BE2C (cell line): Measurements from ENCODE around the gene CNGA1. TPM values are rescaled to one million over a fixed set of nuclear protein-coding genes. Genes with fewer than 3 reads are reported as not detected.

Experiments
- DNase-seq: peaks from one replicate; pipeline ENCODE4 v3.0.0-alpha.2; 2020
- H3K27me3 ChIP-seq: fragments of 250-450 bp; sonication (Bioruptor Pico); 2 replicates; pipeline ENCODE4 v1.5.1; 2020; ENCODE audit warnings: mild to moderate bottlenecking
- H3K36me3 ChIP-seq: fragments of 250-450 bp; sonication (Bioruptor Pico); 2 replicates; pipeline ENCODE4 v1.5.1; 2020; ENCODE audit warnings: mild to moderate bottlenecking
- H3K4me1 ChIP-seq: fragments of 250-450 bp; sonication (Bioruptor Pico); 2 replicates; pipeline ENCODE4 v1.5.1; 2020
- H3K4me3 ChIP-seq: 2 replicates; pipeline ENCODE4 v1.5.1; 2011; ENCODE audit warnings: low read depth, low read length
- H3K9me3 ChIP-seq: fragments of 250-450 bp; sonication (Bioruptor Pico); 2 replicates; pipeline ENCODE4 v1.5.1; 2020
- CTCF ChIP-seq: IDR thresholded peaks from 2 replicates; pipeline ENCODE4 v1.5.1; 2012; ENCODE audit warnings: mild to moderate bottlenecking, low read depth, low read length
- polyA plus RNA-seq: library from polyadenylated mRNA; unstranded; fragments of >200 nt; gene quantifications from one replicate; pipeline ENCODE4 v1.2.1, GENCODE V29; 2012; ENCODE audit warnings: low read depth, missing spikeins; ENCODE audit not compliant: insufficient read length, insufficient read depth

Gene CNGA1
- polyA plus RNA-seq, result not detected

- H3K4me3 ChIP-seq, result peak within 1 kb of the TSS; percentile 68
- TF ChIP-seq CTCF, result peak; percentile 31
- H3K4me1 ChIP-seq, result no peaks in the 10 kb centered on the region
- peak; percentile 90 for DNase-seq
- no peaks in the 10 kb centered on the region for H3K36me3 ChIP-seq
- H3K27me3 ChIP-seq, result peaks cover 23% of the 10 kb centered on the region
- no peaks in the 10 kb centered on the region for H3K9me3 ChIP-seq
Measured at GRCh38 chr4:48016141-48017107, at the start of gene CNGA1, which contains the start of gene NIPAL1. Gene CNGA1 (minus strand): TSS chr4:48016681. CDS start chr4:47952689, 63,992 bp downstream. Gene NIPAL1 (plus strand): TSS chr4:48016772. CDS start chr4:48016840, 68 bp downstream.

- no peak for DNase-seq
Measured at GRCh38 chr4:48065587-48066052, 49.1 kb upstream of the CNGA1 start.

DNA sequence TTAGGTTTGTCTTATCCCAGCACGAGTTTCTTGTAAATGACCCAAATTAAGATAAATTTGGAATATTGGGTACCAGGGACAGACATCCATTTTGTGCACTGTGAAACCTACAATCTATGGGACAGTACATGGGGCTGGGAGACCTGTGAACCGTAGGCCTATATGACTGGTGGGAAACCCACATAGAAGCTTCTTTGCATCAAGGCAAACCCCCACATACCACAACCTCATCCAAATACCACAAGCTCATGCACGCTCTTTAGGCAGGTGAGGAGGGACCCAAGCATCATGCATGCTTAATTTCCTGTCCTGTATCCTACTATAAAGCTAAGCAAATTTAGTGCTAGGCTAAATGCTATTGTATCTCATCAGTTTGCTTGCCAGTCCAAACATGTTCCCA, 47.9 kb upstream of the CNGA1 start:
- peaks cover 23% of the 10 kb centered on the region for H3K27me3 ChIP-seq
- no peak for TF ChIP-seq CTCF
- H3K4me3 ChIP-seq, result no peak overlapping the region
- H3K36me3 ChIP-seq, result no peaks in the 10 kb centered on the region
- H3K4me1 ChIP-seq, result no peaks in the 10 kb centered on the region
- no peaks in the 10 kb centered on the region for H3K9me3 ChIP-seq
- no peak for DNase-seq

More at GRCh38 chr4:48065587-48066052, 49.1 kb upstream of the CNGA1 start:
- Histone ChIP-seq H3K36me3 (no peaks in the 10 kb centered on the region), H3K9me3 (no peaks in the 10 kb centered on the region), H3K27me3 (peaks cover 23% of the 10 kb centered on the region), H3K4me3 (no peak overlapping the region), H3K4me1 (no peaks in the 10 kb centered on the region)
- no peak for TF ChIP-seq CTCF

DNA sequence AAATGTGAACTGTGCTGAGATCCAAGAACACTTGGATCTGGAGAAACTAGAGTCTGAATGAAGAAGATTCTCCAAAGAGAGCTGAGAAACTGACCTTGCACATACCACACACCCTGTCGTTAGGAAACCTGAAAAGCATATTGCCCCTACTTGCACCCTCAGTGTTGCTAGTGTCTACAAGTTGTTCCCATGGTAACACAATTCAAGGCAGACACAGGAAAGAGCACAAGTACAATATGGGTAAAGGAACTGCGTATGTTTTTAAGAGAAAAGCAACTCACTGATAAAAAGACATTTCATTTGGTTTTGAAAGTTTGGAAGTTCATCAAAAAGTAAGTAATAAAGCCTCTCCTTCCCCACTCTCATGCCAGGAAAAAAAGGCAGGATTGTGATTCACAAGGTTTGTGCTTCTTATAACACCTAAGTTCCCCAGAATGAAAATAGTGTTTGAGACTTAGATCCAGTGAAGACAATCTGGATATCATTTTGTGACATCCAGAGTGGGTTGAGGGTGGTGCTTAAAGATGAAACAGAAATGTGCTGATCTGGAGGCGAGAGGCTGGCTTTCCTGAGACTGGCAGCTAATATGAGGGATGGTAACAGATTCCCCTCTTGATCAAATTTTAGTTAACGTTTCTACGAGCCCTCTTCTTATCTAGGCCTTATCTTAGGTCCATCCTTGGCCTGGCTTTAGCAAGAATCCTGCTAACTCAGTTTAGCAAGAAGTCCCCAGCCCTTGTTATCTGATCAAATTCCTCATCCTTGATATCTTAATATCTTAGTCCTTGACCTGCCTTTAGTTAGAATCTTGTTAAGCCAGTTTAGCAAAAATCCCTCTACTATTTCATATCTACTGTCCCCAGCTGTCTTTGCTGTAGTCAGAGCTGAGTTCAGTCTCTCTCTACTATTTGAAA, 42.4 kb upstream of the CNGA1 start:
- Histone ChIP-seq H3K4me1 (no peaks in the 10 kb centered on the region), H3K36me3 (no peaks in the 10 kb centered on the region), H3K4me3 (no peak overlapping the region), H3K9me3 (no peaks in the 10 kb centered on the region), H3K27me3 (no peaks in the 10 kb centered on the region)
- DNase-seq, result no peak
- no peak for TF ChIP-seq CTCF

DNA sequence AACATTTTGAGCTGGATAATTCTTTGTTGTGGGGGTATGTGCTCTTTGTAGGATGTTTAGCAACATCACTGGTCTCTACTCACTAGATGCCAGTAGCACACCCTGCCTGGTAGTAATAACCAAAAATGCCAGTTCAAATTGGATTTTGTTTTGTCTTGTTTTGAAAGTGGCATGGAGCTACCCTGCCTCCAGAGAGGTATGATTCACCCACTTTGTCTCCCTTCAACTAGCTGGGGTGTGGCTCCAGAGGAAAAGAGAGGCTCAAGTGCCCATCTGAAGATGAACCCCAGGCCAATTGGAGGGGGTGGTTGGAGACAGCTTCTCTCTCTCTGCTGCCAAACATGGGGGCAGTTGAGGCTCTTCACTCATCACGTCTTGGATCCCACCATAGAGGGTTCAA, 34.6 kb upstream of the CNGA1 start:
- no peaks in the 10 kb centered on the region for H3K36me3 ChIP-seq
- no peaks in the 10 kb centered on the region for H3K4me1 ChIP-seq
- H3K27me3 ChIP-seq, result no peaks in the 10 kb centered on the region
- no peak overlapping the region for H3K4me3 ChIP-seq
- H3K9me3 ChIP-seq, result no peaks in the 10 kb centered on the region
- DNase-seq, result no peak
- TF ChIP-seq CTCF, result no peak
